ENCODE results near the gene CCR2. TPM values are rescaled to one million over a fixed set of nuclear protein-coding genes. Genes with fewer than 3 reads are reported as not detected.

CCR2 gene
- total and polyA plus RNA-seq, 8 donors: 1.6 to 27.0 (median 2.0) TPM

DNA sequence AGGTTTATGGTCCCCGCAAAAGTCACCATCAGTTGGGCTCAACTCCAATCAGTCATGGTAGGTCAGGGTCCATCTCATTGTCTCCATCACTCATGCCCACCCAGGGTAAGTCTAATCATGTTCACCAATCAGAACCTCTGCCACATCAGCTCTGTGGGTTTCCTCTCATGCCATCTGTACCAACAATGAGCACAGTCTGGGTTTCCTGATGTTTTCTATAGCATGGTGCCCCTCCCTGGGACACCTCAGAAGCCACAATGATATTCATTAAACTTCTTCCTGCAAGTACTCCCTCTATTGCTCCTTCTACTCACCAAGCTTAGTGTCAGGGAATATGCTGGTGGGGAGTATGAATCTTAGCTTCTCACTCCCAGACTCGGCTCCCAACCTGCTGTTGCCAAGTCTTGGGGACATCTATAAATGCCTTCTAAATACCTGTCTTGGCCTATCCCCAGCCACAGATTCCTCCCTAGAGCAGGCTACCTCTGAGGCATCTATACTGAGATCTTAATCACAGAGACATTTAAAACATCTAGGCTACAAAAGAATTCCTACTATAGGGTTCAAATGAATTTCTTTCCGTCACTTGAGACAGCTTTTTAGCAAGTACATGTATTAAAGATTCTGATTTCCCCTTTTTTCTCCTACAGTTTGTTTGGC, 5.0 kb upstream of the CCR2 start:
- ATAC-seq: no peak
- no peak for DNase-seq
- no peaks in the 10 kb centered on the region for H3K27me3 ChIP-seq
- H3K4me3 ChIP-seq: no peak overlapping the region
- TF ChIP-seq, protein P1, sequence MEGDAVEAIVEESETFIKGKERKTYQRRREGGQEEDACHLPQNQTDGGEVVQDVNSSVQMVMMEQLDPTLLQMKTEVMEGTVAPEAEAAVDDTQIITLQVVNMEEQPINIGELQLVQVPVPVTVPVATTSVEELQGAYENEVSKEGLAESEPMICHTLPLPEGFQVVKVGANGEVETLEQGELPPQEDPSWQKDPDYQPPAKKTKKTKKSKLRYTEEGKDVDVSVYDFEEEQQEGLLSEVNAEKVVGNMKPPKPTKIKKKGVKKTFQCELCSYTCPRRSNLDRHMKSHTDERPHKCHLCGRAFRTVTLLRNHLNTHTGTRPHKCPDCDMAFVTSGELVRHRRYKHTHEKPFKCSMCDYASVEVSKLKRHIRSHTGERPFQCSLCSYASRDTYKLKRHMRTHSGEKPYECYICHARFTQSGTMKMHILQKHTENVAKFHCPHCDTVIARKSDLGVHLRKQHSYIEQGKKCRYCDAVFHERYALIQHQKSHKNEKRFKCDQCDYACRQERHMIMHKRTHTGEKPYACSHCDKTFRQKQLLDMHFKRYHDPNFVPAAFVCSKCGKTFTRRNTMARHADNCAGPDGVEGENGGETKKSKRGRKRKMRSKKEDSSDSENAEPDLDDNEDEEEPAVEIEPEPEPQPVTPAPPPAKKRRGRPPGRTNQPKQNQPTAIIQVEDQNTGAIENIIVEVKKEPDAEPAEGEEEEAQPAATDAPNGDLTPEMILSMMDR (IDR thresholded peaks at IDR 0.05): no peak
- no peaks in the 10 kb centered on the region for H3K9me3 ChIP-seq
- H3K4me1 ChIP-seq: peaks cover 4 to 17% of the 10 kb centered on the region in 2 donors
- H3K36me3 ChIP-seq: no peaks in the 10 kb centered on the region
- intact Hi-C loops (cut with DNase I): no loop called here
- no peak overlapping the region for H3K27ac ChIP-seq

DNA sequence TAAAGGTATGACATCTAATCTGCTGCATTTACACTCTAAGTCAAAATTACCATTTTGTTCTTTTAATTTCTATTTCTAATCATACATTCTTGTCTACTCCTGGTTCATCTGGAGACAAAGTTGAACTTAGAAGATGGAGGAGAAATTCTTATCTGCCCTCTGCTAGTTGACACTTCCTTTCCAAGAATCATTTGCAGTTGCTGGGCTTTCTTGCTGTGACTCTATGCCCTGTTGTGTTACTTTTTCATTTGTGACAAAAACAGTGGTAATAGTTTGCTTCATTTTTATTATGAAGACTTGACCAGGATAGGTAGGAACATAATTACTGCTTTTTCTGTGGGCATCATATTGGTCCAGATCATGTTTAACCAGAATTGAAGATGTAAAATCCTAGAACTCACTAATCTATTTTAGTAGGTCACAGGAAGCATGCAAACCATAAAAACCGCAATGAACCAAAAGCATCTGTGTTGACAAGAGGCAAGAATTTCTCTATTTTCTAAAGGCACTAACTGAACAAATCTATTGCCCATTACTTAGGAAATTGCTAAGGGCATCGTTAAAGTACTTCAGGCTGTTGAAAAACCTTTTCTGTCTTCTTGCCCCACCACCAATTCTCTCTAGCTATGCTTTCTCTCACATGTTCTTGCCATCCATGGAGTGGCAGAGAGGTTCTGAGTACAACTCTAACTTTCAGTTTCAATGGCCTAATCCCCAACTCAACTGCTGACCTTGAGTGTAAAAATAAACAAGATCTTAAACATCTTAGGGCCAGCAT, 4.2 kb upstream of the CCR2 start:
- Histone ChIP-seq H3K27me3 (no peaks in the 10 kb centered on the region), H3K4me3 (no peak overlapping the region), H3K36me3 (no peaks in the 10 kb centered on the region), H3K9me3 (no peaks in the 10 kb centered on the region), H3K4me1 (peaks cover 4 to 17% of the 10 kb centered on the region in 2 donors), H3K27ac (no peak overlapping the region)
- TF ChIP-seq, protein P1 (IDR thresholded peaks at IDR 0.05): no peak
- DNase-seq: no peak
- ATAC-seq: no peak
- intact Hi-C loops (cut with DNase I): no loop called here

DNA sequence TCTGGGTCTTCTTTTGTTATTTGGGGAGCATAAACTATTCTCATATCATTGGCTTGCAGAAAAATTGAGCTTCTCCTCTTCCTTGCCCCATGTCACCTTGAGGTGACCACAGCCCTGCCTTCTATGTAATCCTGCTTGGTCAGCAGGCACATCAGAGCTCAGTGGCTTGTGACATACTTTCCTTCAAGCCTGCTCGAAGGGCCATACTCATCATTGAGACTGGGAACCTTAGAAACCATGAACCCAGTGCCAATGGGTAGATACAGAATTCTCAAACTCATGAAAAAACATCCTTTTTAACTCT, 3.7 kb upstream of the CCR2 start:
- TF ChIP-seq, protein P1 (IDR thresholded peaks at IDR 0.05): no peak
- Histone ChIP-seq H3K4me1 (peaks cover 4 to 17% of the 10 kb centered on the region in 2 donors), H3K4me3 (no peak overlapping the region), H3K9me3 (no peaks in the 10 kb centered on the region), H3K36me3 (no peaks in the 10 kb centered on the region), H3K27me3 (no peaks in the 10 kb centered on the region), H3K27ac (no peak overlapping the region)
- intact Hi-C loops (cut with DNase I): no loop called here
- DNase-seq: no peak
- no peak for ATAC-seq

DNA sequence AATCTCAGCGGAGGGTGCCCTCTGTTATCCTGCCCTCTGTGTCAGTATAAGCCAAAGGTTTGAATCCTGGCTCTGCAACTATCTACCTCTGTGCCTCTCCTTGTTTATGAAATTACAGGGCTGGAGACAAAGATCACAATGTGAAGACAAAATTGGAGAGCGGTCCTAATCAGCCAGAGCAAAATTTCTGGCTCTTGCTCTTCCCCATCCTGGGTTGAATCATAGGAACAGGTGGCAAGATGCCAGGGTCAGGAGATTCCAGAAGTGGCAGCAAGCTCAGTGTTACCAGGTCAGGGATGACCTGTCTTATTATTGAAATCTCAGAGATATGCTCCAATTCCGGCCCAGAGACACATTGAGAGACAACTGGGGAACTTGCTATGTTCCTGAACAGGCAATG, 2.3 kb upstream of the CCR2 start:
- H3K27ac ChIP-seq: no peak overlapping the region
- DNase-seq (no peak), ATAC-seq (no peak)
- H3K4me1 ChIP-seq: peaks cover 4 to 17% of the 10 kb centered on the region in 2 donors
- H3K27me3 ChIP-seq: no peaks in the 10 kb centered on the region
- H3K9me3 ChIP-seq: no peaks in the 10 kb centered on the region
- intact Hi-C loops (cut with DNase I): no loop called here
- no peaks in the 10 kb centered on the region for H3K36me3 ChIP-seq
- H3K4me3 ChIP-seq: no peak overlapping the region
- TF ChIP-seq, protein P1 (IDR thresholded peaks at IDR 0.05): no peak

DNA sequence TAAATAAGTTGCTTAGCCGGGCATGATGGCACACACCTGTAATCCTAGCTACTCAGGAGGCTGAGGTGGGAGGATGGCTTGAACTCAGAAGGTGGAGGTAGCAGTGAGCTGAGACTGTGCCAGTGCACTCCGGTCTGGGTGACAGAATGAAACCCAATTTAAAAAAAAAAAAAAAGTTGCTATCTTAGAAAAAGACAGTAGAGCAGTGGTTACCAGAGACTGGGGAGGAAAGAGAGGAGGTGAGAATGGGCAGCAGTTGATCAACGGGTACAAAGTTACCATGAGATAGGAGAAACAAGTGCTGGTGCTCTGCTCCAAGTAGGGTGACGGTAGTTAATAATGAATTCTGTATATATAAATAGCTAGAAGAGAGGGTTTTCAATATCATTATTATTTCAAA, 821 bp upstream of the CCR2 start:
- Histone ChIP-seq H3K27me3 (no peaks in the 10 kb centered on the region), H3K9me3 (no peaks in the 10 kb centered on the region), H3K4me1 (peaks cover 4 to 17% of the 10 kb centered on the region in 2 donors), H3K4me3 (no peak overlapping the region), H3K36me3 (no peaks in the 10 kb centered on the region), H3K27ac (no peak overlapping the region)
- TF ChIP-seq, protein P1 (IDR thresholded peaks at IDR 0.05): no peak
- no peak for ATAC-seq
- no peak for DNase-seq
- intact Hi-C loops (cut with DNase I): no loop called here
